Measurements from ENCODE around the gene GRM6. TPM values are rescaled to one million over a fixed set of nuclear protein-coding genes. Genes with fewer than 3 reads are reported as not detected.

Gene GRM6
- polyA plus RNA-seq, 2 donors = not detected

GRCh38 chr5:178931846-178932760, 63.0 kb downstream of the GRM6 start:
- H3K27ac ChIP-seq (ENCODE audit: low read depth in 2 of 2, low read length in 1 of 2) = no peak overlapping the region
- peaks cover 3 to 6% of the 10 kb centered on the region in 2 donors for H3K36me3 ChIP-seq (ENCODE audit: control insufficient read depth in 2 of 2, insufficient read depth in 2 of 2, low read length in 1 of 2)
- no peaks in the 10 kb centered on the region for H3K4me1 ChIP-seq (ENCODE audit: control insufficient read depth in 2 of 2, insufficient read depth in 2 of 2, low read length in 1 of 2)
- no peak overlapping the region for H3K4me3 ChIP-seq (ENCODE audit: low read depth in 1 of 2, low read length in 2 of 2)
- H3K9me3 ChIP-seq (ENCODE audit: control insufficient read depth in 2 of 2, insufficient read depth in 1 of 2, low read depth in 1 of 2, low read length in 1 of 2) = peaks cover 10 to 38% of the 10 kb centered on the region in 2 donors
- 93 to 96% methylated on average over 11 of the region's 11 CpGs for WGBS, 2 donors
- H3K27me3 ChIP-seq (ENCODE audit: control insufficient read depth in 1 of 2, insufficient read depth in 2 of 2, low read length in 2 of 2) = no peaks in the 10 kb centered on the region

Other genes starting within 250 kb of the GRM6 start
- gene ZNF354B, start 135.4 kb downstream of the GRM6 start, polyA plus RNA-seq = 1 to 10 TPM; 5.8 to 8.1 TPM
- under 1 TPM; 0.52 to 0.86 TPM for gene ZFP2, start 99.4 kb downstream of the GRM6 start, polyA plus RNA-seq
- gene ZNF454, start 54.1 kb downstream of the GRM6 start, polyA plus RNA-seq = under 1 TPM; 0.40 to 0.71 TPM
- gene ZNF879, start 28.5 kb upstream of the GRM6 start, polyA plus RNA-seq = 1 to 10 TPM; 1.4 to 2.1 TPM
- gene ZNF354C, start 65.1 kb upstream of the GRM6 start, polyA plus RNA-seq = under 1 TPM; 0.84 to 0.95 TPM

Measured in esophagus (tissue), 2 donors.